ENCODE results near the gene PRMT6. TPM values are rescaled to one million over a fixed set of nuclear protein-coding genes. Genes with fewer than 3 reads are reported as not detected.

Gene PRMT6
- total and polyA plus RNA-seq, 2 donors (not counting 3 experiments of a cell fraction or from before 2014, with no cell fraction given), result 8.4 to 12.5 TPM

DNA sequence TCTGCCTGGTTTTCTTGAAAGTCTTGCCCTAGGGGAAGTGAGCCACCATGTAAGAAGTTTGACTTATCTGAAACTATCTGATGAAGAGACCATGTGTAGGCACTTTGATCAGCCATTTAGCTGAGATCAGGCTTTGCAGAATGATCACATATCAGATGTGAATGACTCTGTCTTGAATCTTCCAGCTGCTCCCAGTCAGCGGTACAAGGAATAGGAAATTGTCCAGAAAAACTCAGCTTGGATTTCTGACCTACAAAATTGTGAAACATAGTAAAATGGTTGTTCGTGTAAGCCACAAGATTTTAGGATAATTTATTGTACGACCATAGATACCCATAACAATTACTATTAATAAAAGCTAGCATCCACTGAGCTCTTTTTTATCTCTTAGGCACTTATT is 42.5 kb downstream of the PRMT6 start:
- no peak overlapping the region for H3K9ac ChIP-seq (replicated peaks; ENCODE audit: extremely low read depth, insufficient read depth, low read length)
- intact Hi-C loops (cut with micrococcal nuclease) (no loop called here), dilution Hi-C loops (cut with MboI; ENCODE audit: extremely low pct_ligation_motif_present, low sequenced_read_pairs) (no loop called here)
- DNase-seq (ENCODE audit: low read depth, low spot score), result no peak
- H3K4me2 ChIP-seq (ENCODE audit: insufficient read depth, low read length), result no peak overlapping the region
- no peaks in the 10 kb centered on the region for H3K36me3 ChIP-seq (ENCODE audit: control insufficient read depth in 2 of 2, extremely low read depth in 1 of 2, insufficient read depth in 2 of 2, low read length in 2 of 2)
- BruUV-seq (replicated peaks), result no TSS peak
- no peak overlapping the region for H3K4me3 ChIP-seq (replicated peaks in 1 of 3; ENCODE audit: insufficient read depth in 1 of 3, low read depth in 1 of 3, low read length in 3 of 3)
- H3K9me3 ChIP-seq (replicated peaks; ENCODE audit: control insufficient read depth, insufficient read depth, low read length), result no peaks in the 10 kb centered on the region
- POLR2A ChIA-PET, result no interaction called here
- no peaks in the 10 kb centered on the region for H3K27me3 ChIP-seq (ENCODE audit: control insufficient read depth in 2 of 2, insufficient read depth in 2 of 2, low read length in 2 of 2)
- no peaks in the 10 kb centered on the region for H3K4me1 ChIP-seq (ENCODE audit: control insufficient read depth, extremely low read depth, insufficient read depth, low read length)
- no peak for TF ChIP-seq MYC (IDR thresholded peaks at IDR 0.05; ENCODE audit: low read depth, low read length)
- TF ChIP-seq, protein P1, sequence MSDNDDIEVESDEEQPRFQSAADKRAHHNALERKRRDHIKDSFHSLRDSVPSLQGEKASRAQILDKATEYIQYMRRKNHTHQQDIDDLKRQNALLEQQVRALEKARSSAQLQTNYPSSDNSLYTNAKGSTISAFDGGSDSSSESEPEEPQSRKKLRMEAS (IDR thresholded peaks at IDR 0.05; ENCODE audit: insufficient read depth, insufficient read length), result no peak
- no peak for TF ChIP-seq EZH2 (IDR thresholded peaks at IDR 0.05; ENCODE audit: borderline replicate concordance, low read depth, low read length, severe bottlenecking)
- no peak for TF ChIP-seq POLR2AphosphoS5 (IDR thresholded peaks at IDR 0.05; ENCODE audit: insufficient read depth, low read depth, low read length)
- no peak for TF ChIP-seq POLR2A (IDR thresholded peaks at IDR 0.05; ENCODE audit: low read depth, low read length)
- no peak for TF ChIP-seq GATA2 (IDR thresholded peaks at IDR 0.05; ENCODE audit: insufficient read depth, insufficient read length, low read depth, low read length)
- no peak for TF ChIP-seq JUN (IDR thresholded peaks at IDR 0.05; ENCODE audit: borderline replicate concordance, insufficient read depth, insufficient read length, low read depth)
- TF ChIP-seq, protein P2, sequence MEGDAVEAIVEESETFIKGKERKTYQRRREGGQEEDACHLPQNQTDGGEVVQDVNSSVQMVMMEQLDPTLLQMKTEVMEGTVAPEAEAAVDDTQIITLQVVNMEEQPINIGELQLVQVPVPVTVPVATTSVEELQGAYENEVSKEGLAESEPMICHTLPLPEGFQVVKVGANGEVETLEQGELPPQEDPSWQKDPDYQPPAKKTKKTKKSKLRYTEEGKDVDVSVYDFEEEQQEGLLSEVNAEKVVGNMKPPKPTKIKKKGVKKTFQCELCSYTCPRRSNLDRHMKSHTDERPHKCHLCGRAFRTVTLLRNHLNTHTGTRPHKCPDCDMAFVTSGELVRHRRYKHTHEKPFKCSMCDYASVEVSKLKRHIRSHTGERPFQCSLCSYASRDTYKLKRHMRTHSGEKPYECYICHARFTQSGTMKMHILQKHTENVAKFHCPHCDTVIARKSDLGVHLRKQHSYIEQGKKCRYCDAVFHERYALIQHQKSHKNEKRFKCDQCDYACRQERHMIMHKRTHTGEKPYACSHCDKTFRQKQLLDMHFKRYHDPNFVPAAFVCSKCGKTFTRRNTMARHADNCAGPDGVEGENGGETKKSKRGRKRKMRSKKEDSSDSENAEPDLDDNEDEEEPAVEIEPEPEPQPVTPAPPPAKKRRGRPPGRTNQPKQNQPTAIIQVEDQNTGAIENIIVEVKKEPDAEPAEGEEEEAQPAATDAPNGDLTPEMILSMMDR (IDR thresholded peaks at IDR 0.05; ENCODE audit: extremely low read depth in 1 of 2, insufficient read depth in 1 of 2, low read depth in 1 of 2, low read length in 2 of 2), result no peak
- TF ChIP-seq FOS (IDR thresholded peaks at IDR 0.05; ENCODE audit: borderline replicate concordance, insufficient read depth, low read length), result no peak
- CTCF ChIA-PET, result no interaction called here
- H3K79me2 ChIP-seq (ENCODE audit: control insufficient read depth, insufficient read depth, low read length), result no peaks in the 10 kb centered on the region
- no peak overlapping the region for H2AFZ ChIP-seq (ENCODE audit: low read depth, low read length)
- no peaks in the 10 kb centered on the region for H3K9me1 ChIP-seq (replicated peaks; ENCODE audit: control insufficient read depth, extremely low read depth, insufficient read depth, low read length)
- no peak for FAIRE-seq
- H3K27ac ChIP-seq (ENCODE audit: insufficient read depth, low read depth, low read length), result no peak overlapping the region
- no peaks in the 10 kb centered on the region for H4K20me1 ChIP-seq (replicated peaks; ENCODE audit: control insufficient read depth, extremely low read depth, insufficient read depth, low read length)

Measured in endothelial cell of umbilical vein (primary cell).